Stimulated activated CD8-positive, alpha-beta memory T cell treated with anti-CD3 and anti-CD28 coated beads, Interleukin-7, amount 100 ng/mL, for 48 hours (primary cell): ENCODE measurements around the gene SOX21.
A peak's percentile ranks its signal among the peaks of the same experiment; 100 is the strongest.

ENCODE experiments used
- DNase-seq, 2 donors: peaks; one replicate each; pipeline ENCODE4 v3.0.0-alpha.2; 2020; ENCODE audit warnings: low read depth in 1 of 2; ENCODE audit errors: extremely low read depth in 1 of 2

SOX21 gene

GRCh38 chr13:94679614-94680013 lies 32.7 kb downstream of the SOX21 start:
- DNase-seq: no peak

GRCh38 chr13:94678845-94679244 lies 33.5 kb downstream of the SOX21 start:
- DNase-seq: no peak

GRCh38 chr13:94677799-94678198 lies 34.5 kb downstream of the SOX21 start:
- no peak for DNase-seq

- DNase-seq: peak in 1 of 2 donors; percentile 40
Measured at GRCh38 chr13:94674609-94675348, 37.6 kb downstream of the SOX21 start.

- no peak for DNase-seq
Measured at GRCh38 chr13:94673851-94674250, 38.5 kb downstream of the SOX21 start.

GRCh38 chr13:94672400-94672799 lies 39.9 kb downstream of the SOX21 start:
- DNase-seq: no peak

- peak in 1 of 2 donors; percentile 20 for DNase-seq
Measured at GRCh38 chr13:94667190-94667589, 45.2 kb downstream of the SOX21 start.

GRCh38 chr13:94666065-94666464 lies 46.3 kb downstream of the SOX21 start:
- no peak for DNase-seq

- DNase-seq: no peak
Measured at GRCh38 chr13:94664889-94665288, 47.5 kb downstream of the SOX21 start.

GRCh38 chr13:94662274-94662945 lies 49.9 kb downstream of the SOX21 start:
- no peak for DNase-seq

GRCh38 chr13:94661406-94661805 lies 50.9 kb downstream of the SOX21 start:
- DNase-seq: no peak

- DNase-seq: no peak
Measured at GRCh38 chr13:94660695-94661326, 51.5 kb downstream of the SOX21 start.
